ENCODE results near the gene ROR1.

Gene ROR1

DNA sequence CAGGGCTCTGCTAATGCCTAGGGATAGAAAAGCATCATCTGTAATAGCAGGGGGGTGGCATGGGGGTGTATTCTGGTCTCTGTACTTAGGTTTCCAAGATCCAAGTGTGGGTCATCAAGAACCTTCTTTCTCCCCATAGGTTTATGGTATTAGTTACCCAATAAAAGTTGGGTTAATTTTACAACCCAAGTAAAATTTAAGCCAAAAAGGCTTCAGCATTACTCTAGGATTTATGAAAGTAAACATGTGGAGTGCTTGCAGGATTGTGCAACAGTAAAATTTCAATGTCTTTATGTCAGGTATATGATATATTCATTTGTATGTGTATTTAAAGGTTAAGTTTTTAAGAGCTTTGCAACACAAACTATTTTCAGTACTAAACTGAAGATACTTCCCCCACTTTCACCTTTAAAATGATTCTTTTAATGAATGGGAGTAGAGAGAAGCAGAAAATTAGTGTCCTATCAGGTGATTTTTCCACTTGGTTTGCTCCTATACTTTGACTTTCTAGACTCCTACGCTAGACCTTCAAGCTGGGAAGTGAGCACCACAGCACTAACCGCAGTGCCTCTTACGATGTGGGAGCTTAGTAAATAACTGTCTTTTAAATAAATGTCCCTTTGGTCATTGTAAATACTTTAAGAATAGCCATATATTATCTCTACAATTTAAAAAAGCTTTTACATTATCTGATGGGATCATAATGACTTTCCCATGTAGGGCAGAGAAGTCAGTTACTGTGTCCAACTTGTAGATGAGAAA lies 361.8 kb downstream of the ROR1 start:
- H3K4me1 Mint-ChIP-seq (ENCODE audit: low read depth): no peaks in the 10 kb centered on the region
- no peaks in the 10 kb centered on the region for H3K36me3 Mint-ChIP-seq
- no peak overlapping the region for H3K27ac Mint-ChIP-seq
- H3K27me3 Mint-ChIP-seq: no peaks in the 10 kb centered on the region
- H3K9me3 Mint-ChIP-seq (ENCODE audit: low read depth): no peaks in the 10 kb centered on the region
- no peak overlapping the region for H3K4me3 Mint-ChIP-seq

DNA sequence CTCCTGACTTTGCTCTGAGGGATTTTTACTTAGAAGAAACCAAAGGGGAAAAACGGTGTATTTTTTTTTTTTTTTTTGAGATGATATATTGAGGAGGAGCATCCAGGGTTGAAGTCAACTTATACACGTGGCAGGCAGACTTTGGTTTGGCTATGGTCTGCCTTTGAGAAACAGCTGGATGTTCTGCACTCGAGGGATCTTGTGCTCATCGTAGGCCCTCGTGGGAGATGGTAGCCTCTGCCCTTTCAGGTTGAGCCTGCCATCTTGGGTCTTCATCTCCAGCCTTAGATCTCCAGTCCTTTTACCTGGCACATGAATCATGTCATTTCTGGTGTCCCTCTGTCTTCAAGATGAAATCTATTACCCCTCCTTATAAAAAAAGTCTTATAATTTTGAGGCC lies 362.5 kb downstream of the ROR1 start:
- H3K4me1 Mint-ChIP-seq (ENCODE audit: low read depth): no peaks in the 10 kb centered on the region
- H3K4me3 Mint-ChIP-seq: no peak overlapping the region
- no peaks in the 10 kb centered on the region for H3K9me3 Mint-ChIP-seq (ENCODE audit: low read depth)
- H3K27ac Mint-ChIP-seq: no peak overlapping the region
- no peaks in the 10 kb centered on the region for H3K36me3 Mint-ChIP-seq
- H3K27me3 Mint-ChIP-seq: no peaks in the 10 kb centered on the region

DNA sequence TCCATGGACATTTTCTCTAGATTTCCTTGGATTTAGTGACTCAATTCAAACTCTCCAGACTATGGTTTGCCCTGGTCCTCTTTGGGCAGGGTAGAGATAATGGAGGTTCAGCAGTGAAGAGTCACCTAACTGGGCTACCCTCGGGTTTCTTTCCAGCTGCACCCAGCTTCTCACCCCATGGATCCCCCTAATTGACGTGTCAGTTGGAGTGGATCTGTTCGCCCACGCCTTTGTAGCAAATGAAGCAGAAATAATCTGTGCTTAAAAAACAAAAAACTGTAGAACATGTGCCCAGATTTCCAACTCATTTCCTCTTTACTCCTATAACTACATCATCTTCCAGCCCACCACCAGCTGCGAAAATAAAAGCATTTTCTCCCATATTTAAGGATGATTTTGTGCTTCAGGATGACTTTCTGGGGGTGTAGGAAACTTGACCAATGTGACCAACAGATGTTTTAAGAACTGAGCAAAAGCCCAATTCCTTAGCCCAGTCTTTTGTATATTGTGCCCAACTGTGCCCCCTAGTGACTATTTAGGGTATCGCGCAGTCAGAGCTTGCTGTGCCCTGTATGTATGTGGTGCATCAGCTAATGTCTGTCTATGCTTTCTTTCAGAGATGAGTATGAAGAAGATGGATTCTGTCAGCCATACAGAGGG lies 363.1 kb downstream of the ROR1 start:
- Mint-ChIP-seq H3K36me3 (no peaks in the 10 kb centered on the region), H3K9me3 (ENCODE audit: low read depth) (no peaks in the 10 kb centered on the region), H3K27ac (no peak overlapping the region), H3K4me3 (no peak overlapping the region), H3K4me1 (ENCODE audit: low read depth) (no peaks in the 10 kb centered on the region), H3K27me3 (no peaks in the 10 kb centered on the region)

DNA sequence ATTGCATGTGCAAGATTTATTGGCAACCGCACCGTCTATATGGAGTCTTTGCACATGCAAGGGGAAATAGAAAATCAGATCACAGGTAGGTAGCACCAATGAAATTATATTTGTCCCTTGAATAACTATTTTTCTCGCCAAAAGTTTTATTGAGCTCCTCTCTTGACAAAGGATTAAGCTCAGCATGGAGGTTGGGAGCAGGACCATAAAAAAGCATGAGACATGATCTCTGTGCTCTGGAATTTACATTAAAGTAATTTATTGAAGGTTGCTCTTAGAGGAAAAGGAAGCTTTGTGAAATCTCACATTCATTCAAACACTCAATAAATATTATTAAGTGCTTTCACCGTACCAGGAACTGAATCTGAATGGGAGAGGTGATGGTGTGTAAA lies 363.6 kb downstream of the ROR1 start:
- Mint-ChIP-seq H3K27ac (no peak overlapping the region), H3K9me3 (ENCODE audit: low read depth) (no peaks in the 10 kb centered on the region), H3K4me1 (ENCODE audit: low read depth) (no peaks in the 10 kb centered on the region), H3K27me3 (no peaks in the 10 kb centered on the region), H3K36me3 (no peaks in the 10 kb centered on the region), H3K4me3 (no peak overlapping the region)

DNA sequence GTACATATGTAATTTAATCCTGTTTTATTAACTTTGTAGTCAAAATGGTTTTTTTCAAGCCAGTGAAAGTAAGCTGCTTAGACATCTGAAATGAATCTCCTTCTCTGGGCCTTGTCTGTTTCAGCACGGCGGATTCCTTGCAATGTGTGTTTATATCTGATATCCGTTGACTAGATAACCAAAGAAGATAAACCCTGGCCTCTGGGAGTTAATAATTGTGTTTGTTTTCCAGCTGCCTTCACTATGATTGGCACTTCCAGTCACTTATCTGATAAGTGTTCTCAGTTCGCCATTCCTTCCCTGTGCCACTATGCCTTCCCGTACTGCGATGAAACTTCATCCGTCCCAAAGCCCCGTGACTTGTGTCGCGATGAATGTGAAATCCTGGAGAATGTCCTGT lies 366.1 kb downstream of the ROR1 start:
- Mint-ChIP-seq H3K4me1 (ENCODE audit: low read depth) (no peaks in the 10 kb centered on the region), H3K27ac (no peak overlapping the region), H3K9me3 (ENCODE audit: low read depth) (no peaks in the 10 kb centered on the region), H3K4me3 (no peak overlapping the region), H3K27me3 (no peaks in the 10 kb centered on the region), H3K36me3 (no peaks in the 10 kb centered on the region)

DNA sequence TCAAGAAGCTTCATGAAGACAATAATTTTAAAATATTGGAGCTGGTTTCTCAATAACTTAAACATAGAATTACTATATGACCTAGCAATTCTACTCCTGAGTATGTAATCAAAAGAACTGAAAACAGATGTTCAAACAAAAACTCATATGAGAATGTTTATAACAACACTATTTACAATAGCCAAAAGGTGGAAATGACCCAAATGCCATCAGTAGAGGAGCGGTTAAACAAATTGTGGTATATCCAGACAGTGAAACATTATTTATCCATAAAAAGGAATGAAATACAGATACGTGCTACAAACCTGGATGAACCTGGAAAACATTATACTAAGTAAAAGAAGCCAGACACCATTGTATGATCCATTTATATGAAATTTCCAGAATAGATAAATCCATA lies 366.8 kb downstream of the ROR1 start:
- no peak overlapping the region for H3K27ac Mint-ChIP-seq
- no peaks in the 10 kb centered on the region for H3K4me1 Mint-ChIP-seq (ENCODE audit: low read depth)
- no peaks in the 10 kb centered on the region for H3K27me3 Mint-ChIP-seq
- H3K4me3 Mint-ChIP-seq: no peak overlapping the region
- H3K36me3 Mint-ChIP-seq: no peaks in the 10 kb centered on the region
- H3K9me3 Mint-ChIP-seq (ENCODE audit: low read depth): no peaks in the 10 kb centered on the region

DNA sequence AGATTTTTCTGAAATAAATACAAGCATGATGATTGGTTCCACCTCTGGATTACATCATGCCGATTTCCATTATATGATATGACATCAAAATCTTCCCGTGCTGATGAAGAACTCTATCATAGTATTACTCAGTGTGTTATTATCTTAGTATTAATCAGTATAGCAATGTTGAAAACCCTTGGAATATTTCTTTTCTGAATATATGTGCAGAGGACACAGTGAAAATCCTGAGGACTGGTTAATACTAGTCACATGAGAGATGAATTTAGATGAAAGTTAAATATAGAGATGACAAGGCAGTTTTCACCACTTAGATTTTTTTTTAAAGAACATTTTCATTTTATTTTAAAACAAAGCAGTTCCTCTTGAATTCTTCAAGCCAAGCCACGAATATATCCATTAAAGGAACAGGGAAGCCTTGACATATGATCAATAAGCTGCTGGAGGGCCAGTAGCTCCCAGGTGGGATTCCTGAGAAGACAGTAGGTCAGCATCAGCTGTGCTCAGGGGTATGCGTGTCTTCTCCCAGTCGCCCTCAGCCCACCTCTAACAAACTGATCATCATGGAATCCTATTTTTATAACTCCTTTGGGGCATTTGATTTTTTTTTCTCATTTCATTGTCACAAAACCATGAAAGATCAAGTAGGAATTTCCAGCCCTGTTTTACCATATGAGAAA lies 373.4 kb downstream of the ROR1 start:
- Mint-ChIP-seq H3K4me1 (ENCODE audit: low read depth) (no peaks in the 10 kb centered on the region), H3K9me3 (ENCODE audit: low read depth) (no peaks in the 10 kb centered on the region), H3K27me3 (peaks cover 2% of the 10 kb centered on the region), H3K27ac (no peak overlapping the region), H3K36me3 (no peaks in the 10 kb centered on the region), H3K4me3 (no peak overlapping the region)

DNA sequence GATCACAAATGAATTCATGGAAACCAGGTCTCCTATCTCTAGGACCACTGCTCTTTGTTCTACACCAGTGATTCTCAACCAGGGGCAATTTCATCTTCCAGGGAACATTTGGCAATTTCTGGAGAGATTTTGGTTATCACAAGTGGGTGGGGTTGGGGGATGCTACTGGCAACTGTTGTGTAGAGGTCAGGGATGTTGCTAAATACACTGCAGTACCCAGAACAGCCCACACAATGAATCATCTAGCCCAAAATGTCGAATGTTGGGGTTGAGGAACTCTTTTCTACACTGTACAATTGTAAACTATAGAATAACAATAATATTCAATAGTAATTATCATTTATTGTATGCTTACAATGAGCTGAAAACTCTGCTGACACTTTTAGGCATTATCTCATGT lies 373.9 kb downstream of the ROR1 start:
- Mint-ChIP-seq H3K27me3 (peaks cover 2% of the 10 kb centered on the region), H3K36me3 (no peaks in the 10 kb centered on the region), H3K9me3 (ENCODE audit: low read depth) (no peaks in the 10 kb centered on the region), H3K4me3 (no peak overlapping the region), H3K27ac (no peak overlapping the region), H3K4me1 (ENCODE audit: low read depth) (no peaks in the 10 kb centered on the region)

DNA sequence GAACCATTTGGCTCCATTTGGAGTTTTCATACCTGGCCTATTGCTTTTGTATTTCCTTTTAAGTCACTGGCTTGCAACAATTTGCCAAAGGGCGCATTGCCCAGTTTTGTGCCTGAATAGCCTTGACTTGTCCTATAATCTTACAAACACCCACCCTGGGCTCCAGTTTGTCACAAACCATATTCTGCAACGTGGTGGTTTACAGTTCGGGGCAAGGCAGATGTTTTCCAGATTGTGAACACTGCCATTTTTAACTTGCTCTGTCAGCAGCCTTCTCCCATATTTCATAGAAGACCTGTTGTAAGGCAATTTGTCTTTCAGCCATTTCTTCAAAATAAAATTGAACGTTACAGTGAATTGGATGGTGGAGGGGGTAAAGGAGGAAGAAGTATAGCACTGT lies 376.4 kb downstream of the ROR1 start:
- Mint-ChIP-seq H3K27me3 (peaks cover 2% of the 10 kb centered on the region), H3K4me3 (no peak overlapping the region), H3K9me3 (ENCODE audit: low read depth) (no peaks in the 10 kb centered on the region), H3K27ac (no peak overlapping the region), H3K4me1 (ENCODE audit: low read depth) (no peaks in the 10 kb centered on the region), H3K36me3 (no peaks in the 10 kb centered on the region)

DNA sequence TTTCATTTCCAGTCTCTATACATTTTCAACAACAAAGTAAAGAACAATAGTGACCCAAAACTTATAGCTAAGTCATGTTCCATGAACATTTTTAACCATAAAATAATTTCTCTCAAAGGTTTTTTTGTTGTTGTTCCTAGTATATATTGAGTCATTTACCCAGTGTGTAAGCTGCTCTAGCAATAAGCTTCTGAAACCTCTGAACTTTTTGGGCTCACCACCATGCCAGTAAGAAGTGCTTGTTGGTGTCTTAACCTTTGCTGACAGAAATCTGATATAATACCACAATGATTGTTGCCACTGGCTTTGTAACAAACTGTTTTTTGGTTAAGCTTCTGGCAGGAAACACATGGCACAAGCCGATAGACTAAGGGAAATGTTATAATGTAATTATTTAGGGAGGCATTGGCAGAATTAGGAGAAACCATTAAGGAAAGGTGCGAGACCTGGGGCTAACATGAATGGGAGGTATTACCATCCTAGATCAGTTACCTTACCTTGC lies 377.0 kb downstream of the ROR1 start:
- Mint-ChIP-seq H3K4me3 (no peak overlapping the region), H3K27ac (no peak overlapping the region), H3K4me1 (ENCODE audit: low read depth) (no peaks in the 10 kb centered on the region)

DNA sequence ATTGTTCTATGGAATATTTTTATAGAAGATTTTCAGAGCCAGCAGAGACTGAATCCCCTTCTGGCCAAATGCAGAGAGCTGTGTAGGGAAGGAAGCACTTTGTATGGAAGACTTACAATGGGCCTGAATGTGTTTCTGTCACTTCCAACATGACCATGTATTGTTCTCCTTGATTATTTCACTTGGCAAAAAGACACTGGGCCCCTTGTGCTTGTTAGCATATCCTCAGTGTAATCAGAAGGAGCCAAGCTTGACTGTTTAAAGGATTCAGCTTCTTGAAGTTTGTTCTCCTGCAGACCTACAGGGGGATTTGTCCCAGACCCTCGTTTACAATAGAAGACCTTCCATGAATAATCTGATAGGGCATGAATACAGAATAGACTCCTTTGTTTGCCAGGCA lies 381.5 kb downstream of the ROR1 start:
- Mint-ChIP-seq H3K27ac (no peak overlapping the region), H3K4me3 (no peak overlapping the region), H3K27me3 (peaks cover 6% of the 10 kb centered on the region), H3K4me1 (ENCODE audit: low read depth) (no peaks in the 10 kb centered on the region), H3K36me3 (no peaks in the 10 kb centered on the region), H3K9me3 (ENCODE audit: low read depth) (no peaks in the 10 kb centered on the region)

More for the DNA sequence above, 377.0 kb downstream of the ROR1 start:
- no peaks in the 10 kb centered on the region for H3K36me3 Mint-ChIP-seq
- H3K27me3 Mint-ChIP-seq: peaks cover 2% of the 10 kb centered on the region
- no peaks in the 10 kb centered on the region for H3K9me3 Mint-ChIP-seq (ENCODE audit: low read depth)

DNA sequence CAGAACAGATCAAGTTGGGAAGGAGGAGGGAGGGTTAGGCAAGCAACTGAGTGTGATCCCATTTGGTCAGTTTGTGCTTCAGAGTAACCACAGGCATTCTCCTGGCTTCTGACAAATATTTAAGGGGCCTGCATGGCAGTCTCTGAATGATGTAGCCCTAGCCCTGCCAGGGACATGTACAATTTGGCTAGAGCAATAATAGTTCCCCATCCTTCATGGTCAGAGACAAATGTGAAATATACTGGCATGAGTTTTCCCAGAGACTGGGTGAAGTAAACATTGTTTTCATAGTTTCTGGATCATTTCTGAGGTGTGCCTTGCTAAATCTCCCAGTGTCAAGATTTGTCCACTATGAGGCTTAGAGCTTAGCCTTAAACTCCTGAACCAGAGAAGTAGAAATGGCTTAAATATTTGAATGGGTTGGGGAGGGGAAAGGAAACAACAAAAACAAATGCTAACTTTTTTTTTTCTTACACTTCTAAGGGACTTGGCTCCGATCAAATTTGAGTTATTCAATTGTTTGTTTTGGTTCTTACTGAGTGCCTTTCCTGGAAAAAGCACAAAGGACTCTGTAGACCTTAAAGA lies 387.6 kb downstream of the ROR1 start:
- H3K4me1 Mint-ChIP-seq (ENCODE audit: low read depth): no peaks in the 10 kb centered on the region
- H3K9me3 Mint-ChIP-seq (ENCODE audit: low read depth): no peaks in the 10 kb centered on the region
- H3K27ac Mint-ChIP-seq: no peak overlapping the region
- H3K36me3 Mint-ChIP-seq: no peaks in the 10 kb centered on the region
- H3K4me3 Mint-ChIP-seq: no peak overlapping the region
- peaks cover 6% of the 10 kb centered on the region for H3K27me3 Mint-ChIP-seq

DNA sequence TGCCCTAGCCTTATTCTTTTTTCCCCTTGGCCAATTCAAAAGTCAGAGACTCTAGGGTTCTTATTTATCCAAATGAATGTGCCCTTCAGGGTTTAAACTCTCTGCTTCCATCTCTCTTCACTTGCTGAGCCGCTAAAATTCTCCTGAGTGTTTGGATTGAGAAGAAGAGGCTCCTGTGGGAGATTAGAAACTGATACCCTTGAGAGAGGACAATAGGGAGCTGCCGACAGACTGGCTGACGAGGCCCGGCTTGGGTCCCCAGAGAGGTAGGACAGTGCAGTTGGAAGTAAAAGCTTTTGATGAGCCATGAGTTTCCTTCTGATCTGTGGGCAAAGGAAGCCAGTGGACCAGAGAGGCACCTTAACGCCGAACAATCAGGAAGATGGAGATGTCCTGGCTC lies 388.3 kb downstream of the ROR1 start:
- H3K9me3 Mint-ChIP-seq (ENCODE audit: low read depth): no peaks in the 10 kb centered on the region
- H3K4me1 Mint-ChIP-seq (ENCODE audit: low read depth): no peaks in the 10 kb centered on the region
- H3K27me3 Mint-ChIP-seq: peaks cover 6% of the 10 kb centered on the region
- H3K27ac Mint-ChIP-seq: no peak overlapping the region
- H3K36me3 Mint-ChIP-seq: no peaks in the 10 kb centered on the region
- no peak overlapping the region for H3K4me3 Mint-ChIP-seq

DNA sequence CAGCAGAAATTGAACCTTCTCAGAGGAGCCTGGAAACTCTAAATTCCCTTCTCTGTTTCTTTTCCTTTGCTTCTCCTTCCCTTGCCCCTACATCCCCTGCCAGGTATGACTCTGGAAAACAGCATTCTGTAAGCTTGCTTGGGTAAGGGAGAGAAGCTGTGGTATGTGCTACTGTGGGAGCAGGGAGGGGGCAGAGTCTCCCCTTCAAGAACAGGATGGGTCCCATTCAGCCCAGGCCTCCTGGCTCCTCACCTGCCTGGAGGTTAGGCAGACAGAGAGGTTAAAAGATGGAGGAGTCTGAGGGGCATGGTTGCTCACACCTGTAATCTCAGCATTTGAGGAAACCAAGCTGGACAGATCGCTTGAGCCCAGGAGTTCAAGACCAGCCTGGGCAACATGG lies 389.0 kb downstream of the ROR1 start:
- Mint-ChIP-seq H3K4me1 (ENCODE audit: low read depth) (no peaks in the 10 kb centered on the region), H3K4me3 (no peak overlapping the region), H3K9me3 (ENCODE audit: low read depth) (no peaks in the 10 kb centered on the region), H3K27me3 (peaks cover 6% of the 10 kb centered on the region), H3K27ac (no peak overlapping the region), H3K36me3 (no peaks in the 10 kb centered on the region)

DNA sequence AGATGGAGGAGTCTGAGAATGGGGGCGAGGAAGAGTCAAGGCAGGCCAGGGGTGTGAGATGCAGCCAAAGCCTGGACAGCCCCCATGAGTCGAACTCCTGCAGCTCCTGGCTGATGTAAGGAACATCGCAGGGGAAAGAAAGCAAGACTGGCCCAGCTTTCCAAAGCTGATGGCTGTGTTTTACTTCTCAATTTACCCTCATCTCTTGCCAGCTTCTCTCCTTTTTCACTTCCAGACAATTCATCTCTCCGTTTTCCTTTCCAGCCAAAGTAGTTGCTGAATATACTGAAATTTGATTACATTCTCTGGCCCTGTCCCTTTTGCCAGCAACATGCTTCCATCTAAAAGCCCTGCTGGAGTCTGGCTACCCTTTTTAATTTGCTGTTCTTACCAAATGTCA lies 389.6 kb downstream of the ROR1 start:
- Mint-ChIP-seq H3K4me1 (ENCODE audit: low read depth) (no peaks in the 10 kb centered on the region), H3K9me3 (ENCODE audit: low read depth) (no peaks in the 10 kb centered on the region), H3K36me3 (no peaks in the 10 kb centered on the region), H3K27ac (no peak overlapping the region), H3K27me3 (peaks cover 6% of the 10 kb centered on the region), H3K4me3 (no peak overlapping the region)
